Fibroblast of pulmonary artery (primary cell): Measurements from ENCODE around the gene C19orf85.

Source experiments
- DNase-seq: peaks from one replicate; pipeline ENCODE4 v3.0.0-alpha.2; 2010; ENCODE audit warnings: low read depth
- H3K4me3 ChIP-seq: replicated peaks from 2 replicates; pipeline ENCODE4 v1.5.1; 2011; ENCODE audit warnings: low read depth, mild to moderate bottlenecking, control low read depth, low read length, moderate library complexity
- TF ChIP-seq, protein P1 (sequence below): IDR thresholded peaks from 2 replicates; pipeline ENCODE4 v1.5.1; 2011; ENCODE audit warnings: mild to moderate bottlenecking, control low read depth, low read length, inconsistent platforms; ENCODE audit errors: missing control alignments

Gene C19orf85

DNA sequence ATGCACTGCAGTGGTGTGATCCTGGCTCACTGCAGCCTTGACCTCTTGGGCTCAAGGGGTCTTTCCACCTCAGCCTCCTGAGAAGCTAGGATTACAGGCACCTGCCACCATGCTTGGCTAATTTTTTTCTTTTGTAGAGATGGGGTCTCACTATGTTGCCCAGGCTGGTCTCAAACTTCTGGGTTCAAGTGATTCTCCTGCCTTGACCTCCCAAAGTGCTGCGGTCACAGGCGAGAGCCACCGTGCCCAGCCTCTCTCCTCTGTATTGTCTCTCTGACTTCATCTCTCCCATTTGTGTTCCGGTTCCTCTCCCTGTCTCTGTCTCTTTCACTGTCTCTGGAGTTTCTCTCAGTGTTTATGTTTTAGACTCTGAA is 1.7 kb upstream of the C19orf85 start:
- TF ChIP-seq, protein P1, sequence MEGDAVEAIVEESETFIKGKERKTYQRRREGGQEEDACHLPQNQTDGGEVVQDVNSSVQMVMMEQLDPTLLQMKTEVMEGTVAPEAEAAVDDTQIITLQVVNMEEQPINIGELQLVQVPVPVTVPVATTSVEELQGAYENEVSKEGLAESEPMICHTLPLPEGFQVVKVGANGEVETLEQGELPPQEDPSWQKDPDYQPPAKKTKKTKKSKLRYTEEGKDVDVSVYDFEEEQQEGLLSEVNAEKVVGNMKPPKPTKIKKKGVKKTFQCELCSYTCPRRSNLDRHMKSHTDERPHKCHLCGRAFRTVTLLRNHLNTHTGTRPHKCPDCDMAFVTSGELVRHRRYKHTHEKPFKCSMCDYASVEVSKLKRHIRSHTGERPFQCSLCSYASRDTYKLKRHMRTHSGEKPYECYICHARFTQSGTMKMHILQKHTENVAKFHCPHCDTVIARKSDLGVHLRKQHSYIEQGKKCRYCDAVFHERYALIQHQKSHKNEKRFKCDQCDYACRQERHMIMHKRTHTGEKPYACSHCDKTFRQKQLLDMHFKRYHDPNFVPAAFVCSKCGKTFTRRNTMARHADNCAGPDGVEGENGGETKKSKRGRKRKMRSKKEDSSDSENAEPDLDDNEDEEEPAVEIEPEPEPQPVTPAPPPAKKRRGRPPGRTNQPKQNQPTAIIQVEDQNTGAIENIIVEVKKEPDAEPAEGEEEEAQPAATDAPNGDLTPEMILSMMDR, result no peak

GRCh38 chr19:55465460-55466240 is 1.1 kb upstream of the C19orf85 start:
- H3K4me3 ChIP-seq, result no peak overlapping the region
- DNase-seq, result no peak
- TF ChIP-seq, protein P1, result no peak

More for the DNA sequence above, 1.7 kb upstream of the C19orf85 start:
- DNase-seq, result no peak
- no peak overlapping the region for H3K4me3 ChIP-seq

- no peak for DNase-seq
- TF ChIP-seq, protein P1, result no peak
- H3K4me3 ChIP-seq, result no peak overlapping the region
Measured at GRCh38 chr19:55464039-55464661, 401 bp downstream of the C19orf85 start.

DNA sequence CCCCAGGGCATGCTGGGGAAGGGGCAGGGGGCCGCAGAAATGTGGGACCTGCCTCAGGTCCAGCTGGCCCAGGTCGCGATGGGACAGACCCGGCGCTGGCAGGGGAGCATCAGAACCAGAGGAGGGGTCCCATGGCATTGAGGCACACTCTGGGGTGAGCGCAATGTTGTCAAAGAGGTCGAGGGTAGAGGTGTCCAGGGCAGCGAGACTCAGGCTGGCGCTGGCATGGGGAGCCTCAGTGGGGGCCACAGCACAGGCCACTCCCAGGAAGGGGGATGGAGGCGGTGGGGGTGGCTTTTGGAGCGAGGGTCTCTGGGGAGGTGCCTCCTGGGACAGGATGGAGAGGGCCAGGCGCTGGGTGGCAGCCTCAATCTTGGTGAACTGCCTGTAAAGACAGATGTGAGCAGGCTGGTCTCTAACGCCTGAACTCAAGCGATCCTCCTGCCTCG is 944 bp downstream of the C19orf85 start:
- no peak for DNase-seq

GRCh38 chr19:55462722-55463121 is 1.8 kb downstream of the C19orf85 start:
- no peak for DNase-seq
- no peak overlapping the region for H3K4me3 ChIP-seq
- TF ChIP-seq, protein P1, result no peak

More for the DNA sequence above, 944 bp downstream of the C19orf85 start:
- TF ChIP-seq, protein P1, result no peak
- no peak overlapping the region for H3K4me3 ChIP-seq

DNA sequence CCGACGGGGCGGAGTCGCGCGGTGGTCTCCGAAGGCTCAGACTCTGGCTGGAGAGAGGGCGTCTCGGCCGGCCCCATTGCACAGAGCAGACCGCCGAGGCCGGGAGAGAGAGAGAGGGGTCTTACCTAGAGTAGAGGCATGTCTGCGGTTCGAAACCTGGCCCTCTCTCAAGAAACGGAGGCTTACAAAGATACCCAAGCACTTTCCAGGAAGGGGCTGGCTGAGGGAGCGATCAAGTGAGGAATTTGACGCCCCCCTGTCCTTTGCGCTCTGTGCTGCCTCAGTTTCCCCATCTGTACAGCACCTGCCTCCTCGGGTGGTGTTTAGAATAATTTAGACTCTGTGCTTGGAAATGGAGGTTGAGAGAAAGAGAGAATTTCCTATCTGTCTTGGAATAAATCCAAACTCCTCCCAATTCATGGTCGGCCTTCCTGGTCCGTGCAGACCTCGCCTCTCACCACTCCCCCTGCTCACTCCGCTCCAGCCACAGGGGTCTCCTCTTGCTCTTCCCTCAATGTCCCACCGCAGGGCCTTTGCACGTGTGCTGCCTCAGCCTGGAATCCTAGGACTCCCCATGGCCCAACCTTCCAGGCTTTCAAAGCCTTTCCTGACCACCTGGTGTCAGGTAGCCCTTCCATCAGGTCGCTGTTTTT is 2.5 kb downstream of the C19orf85 start:
- H3K4me3 ChIP-seq, result peak overlapping the region; percentile 64
- peak; percentile 53 for DNase-seq
- TF ChIP-seq, protein P1, result no peak
